HK-2 (cell line): ENCODE data around the gene MEGF6.
A peak's percentile ranks its signal among the peaks of the same experiment; 100 is the strongest.
"Not testable (repeated sequence)": the region's sequence is repeated elsewhere in the genome, so short reads cannot be mapped to it uniquely, and the experiment has no call there.

Experiments used
- DNase-seq: peaks from one replicate; pipeline ENCODE4 v3.0.0-alpha.2; 2018; ENCODE audit not compliant: unreplicated experiment

Gene MEGF6

DNA sequence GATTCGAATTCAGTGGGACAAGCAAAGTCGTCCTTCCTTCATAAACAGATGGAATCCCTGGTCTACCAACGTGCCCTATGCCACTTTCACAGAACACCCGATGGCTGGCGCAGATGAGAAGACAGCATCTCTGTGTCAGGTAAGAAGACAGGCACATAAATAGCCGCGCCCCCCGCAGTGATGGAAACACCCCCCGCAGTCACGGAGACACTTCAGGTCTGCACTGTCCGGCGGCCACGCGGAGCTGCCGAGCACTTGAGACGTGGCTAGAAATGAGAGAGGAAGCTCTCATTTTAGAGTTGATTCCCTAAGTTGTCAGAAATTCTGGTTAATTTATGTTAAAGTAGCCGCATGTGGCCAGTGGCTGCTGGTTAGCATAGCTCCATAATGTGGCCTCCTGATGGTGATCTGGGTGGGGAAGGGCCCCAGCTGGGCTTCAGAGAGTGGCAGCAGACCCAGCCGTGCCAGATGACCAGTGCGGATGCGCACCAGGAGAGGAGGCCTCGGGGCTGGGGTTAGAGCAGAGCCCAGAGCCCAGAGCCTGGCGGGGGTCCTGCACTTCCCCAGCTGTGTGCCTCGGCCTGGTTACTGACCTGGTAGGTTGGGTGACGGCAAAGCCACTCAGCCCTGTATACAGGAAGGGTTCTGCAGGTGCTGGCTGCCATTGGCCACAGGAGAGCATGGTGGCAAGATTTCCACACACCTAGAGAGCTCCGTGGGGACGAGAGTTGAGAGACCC, 16.4 kb upstream of the MEGF6 start:
- DNase-seq: no peak

GRCh38 chr1:3626025-3626424, 14.7 kb upstream of the MEGF6 start:
- no peak for DNase-seq

DNA sequence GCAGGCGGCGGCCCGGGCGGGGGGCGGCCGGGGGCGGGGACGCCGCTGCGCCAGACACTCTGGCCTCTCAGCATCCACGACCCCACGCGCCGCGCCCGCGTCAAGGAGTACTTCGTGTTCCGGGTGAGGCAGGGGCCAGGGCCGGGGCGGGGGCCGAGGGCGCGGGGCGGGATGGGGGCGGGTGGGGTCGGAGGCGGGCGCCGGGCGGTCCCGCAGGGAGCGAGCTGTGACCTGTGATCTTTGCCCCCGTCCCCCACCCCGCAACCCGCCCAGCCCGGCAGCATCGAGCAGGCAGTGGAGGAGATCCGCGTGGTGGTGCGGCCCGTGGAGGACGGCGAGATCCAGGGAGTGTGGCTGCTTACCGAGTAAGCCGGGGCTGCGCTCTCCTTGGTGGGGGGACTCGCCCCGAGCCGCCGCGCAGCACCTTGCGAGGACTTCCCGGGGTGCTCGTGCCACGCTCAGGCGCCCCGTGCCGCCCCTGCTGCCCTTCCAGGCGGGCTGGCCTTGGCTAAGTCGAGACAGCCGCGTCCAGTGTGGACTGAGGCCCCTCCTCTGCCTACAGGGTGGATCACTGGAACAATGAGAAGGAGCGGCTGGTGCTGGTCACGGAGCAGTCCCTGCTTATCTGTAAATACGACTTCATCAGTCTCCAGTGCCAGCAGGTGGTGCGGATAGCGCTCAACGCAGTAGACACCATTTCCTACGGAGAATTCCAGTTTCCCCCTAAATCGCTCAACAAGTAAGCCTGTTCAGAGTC, 14.0 kb upstream of the MEGF6 start:
- DNase-seq: no peak

DNA sequence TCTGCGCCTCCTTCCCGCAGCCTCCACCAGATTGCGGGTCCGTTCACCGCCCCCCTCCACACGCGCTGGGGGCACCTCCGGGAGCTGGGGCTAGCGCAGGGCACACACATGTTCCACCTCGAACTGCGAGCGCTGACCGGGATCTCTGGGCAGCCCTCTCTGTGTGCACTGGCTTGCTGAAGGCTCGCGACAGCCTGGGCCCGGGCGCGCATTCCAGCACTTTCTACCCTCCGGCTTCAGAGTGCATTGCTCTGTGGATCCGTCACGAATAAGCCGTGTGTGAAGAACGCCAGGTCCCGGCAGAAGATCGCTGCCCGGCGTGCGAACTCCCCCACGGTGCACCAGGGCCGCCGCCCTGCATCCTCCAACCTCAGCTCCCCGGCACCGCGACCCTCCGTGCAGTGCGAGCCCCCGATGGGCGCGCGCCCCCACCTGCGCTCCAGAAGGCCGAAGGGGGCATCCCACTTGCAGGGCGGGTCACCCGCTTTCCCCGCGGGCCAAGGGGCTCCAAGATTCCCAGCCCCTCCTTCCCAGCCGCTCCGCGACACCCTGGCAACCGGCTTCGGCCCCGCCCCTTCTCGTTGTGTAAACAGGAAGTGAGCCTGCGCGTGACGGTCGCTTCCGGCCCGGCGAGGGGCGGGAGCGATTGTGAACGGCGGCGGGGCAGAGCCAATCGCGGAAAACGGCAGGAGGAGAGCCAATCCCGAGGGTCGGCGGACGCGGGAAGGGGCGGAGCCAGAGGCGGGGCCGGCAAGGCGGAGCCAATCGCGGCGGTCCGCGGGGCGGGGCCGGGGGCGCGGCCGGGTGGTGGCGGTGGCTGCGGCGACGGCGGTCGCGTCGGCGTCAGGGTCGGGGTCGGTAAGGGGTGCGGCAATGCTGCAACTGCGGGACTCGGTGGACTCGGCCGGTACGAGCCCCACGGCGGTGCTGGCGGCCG, 13.2 kb upstream of the MEGF6 start, which contains the start of gene TPRG1L:
TPRG1L (plus strand) TSS at position 816 of the 937 bp plus-strand sequence; CDS start at position 874, 58 bp downstream.
- peak; percentile 98 for DNase-seq

DNA sequence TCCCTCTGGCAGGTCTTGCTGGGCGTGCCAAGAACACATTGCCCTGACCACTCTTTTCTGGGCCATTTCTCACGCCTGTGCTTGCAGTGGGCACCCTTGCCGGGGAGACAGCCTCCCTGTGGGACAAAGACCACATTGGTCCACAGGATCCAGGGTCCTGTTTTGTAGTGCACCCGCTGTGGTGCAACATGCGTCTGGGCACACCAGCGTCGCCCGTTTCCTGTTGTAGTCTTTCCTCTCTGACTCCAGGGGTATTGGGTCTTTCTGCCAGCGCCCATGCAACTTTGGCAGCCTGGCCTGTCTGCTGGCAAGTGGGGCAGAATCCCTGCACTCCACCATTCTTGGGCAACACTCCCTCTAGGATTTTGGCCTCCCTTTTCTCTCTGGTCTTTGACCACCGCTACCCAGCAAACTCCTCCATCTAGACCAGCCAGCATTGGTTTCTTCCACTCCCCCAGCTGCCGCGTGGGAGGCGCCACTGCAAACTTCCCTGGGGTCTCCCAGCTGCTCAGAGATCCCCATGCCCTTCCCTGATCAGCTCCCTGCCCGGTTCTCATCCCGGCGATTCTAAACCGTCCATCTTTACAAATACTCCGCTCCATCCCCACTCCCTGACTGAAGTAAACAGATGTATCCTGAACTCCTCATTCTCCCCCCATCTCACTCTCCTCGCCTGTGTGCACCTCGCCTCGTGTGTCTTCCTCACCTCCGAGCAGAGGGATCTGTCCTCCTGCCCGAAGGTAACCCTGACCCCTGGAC, 12.3 kb upstream of the MEGF6 start:
- DNase-seq: no peak

GRCh38 chr1:3622102-3622501, 10.8 kb upstream of the MEGF6 start:
- DNase-seq: not testable (repeated sequence)

- DNase-seq: peak; percentile 57
These were observed 9.9 kb upstream of the MEGF6 start for GRCh38 chr1:3621151-3621671.

GRCh38 chr1:3620708-3621107, 9.4 kb upstream of the MEGF6 start:
- no peak for DNase-seq

GRCh38 chr1:3618881-3619671, 7.8 kb upstream of the MEGF6 start:
- DNase-seq: peak; percentile 61

DNA sequence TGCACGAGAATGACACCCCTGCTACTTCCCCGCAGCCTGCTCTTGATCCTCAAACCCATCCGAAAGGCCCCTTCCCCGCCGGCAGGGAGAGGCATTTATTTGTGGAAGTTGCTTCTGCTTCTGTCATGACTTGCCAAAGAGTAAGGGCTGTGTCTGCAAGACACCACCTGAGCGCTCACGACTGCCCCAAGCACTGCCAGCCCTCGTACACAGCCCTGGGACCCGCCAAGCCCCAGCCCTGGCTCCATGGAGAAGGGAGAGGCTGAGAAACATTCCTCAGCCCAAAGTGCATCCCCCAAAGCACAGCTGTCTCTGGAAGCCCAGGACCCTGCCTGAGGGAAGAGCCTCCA, 7.2 kb upstream of the MEGF6 start:
- no peak for DNase-seq

- no peak for DNase-seq
These were observed 6.6 kb upstream of the MEGF6 start for GRCh38 chr1:3617806-3618345.

GRCh38 chr1:3616861-3617260, 5.6 kb upstream of the MEGF6 start:
- no peak for DNase-seq

DNA sequence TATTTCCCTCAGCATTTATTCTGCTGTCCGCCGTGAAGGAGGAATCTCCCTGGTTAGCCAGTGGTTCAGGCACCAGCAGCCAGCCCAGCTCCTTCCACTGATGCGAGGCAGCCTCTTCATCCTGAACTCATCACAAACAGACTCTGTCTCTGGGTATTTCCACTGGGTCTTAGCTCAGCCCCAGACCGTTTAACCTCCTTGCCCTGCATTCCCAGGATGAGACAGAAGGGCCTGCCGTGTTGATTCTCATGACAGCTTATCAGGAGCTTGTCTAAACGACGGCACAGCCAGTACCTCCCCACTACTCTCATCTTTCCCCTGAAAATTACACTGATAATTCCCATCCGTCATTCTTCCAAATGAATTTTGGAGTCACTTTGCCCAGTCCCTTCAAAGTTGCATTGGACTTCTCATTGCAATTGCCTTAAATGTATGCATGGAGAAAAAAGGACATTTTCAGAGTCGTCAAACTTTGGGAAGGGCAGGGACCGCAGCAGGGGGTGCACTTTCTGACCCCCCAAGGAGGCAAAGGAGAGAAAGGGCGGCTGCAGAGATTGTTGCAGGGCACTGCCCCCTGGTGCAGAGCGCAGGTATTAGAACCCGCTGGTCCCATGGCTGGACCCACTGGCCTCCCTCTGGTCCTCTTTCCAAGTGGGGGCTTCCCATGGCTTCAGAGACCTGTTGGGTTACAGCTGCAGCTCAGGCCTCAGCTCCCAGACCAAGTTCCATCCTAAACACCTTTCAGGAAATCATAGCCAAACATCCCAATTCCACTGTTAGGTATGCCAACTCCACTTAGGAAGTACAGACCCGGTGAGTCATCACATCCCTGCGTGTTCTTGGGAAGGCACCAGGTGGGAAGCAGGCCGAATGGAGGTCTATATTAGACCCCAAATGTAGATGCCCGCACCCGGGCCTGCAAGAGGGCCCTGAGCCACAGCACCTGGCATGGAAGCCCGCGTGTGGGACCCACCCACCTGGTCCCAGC, 3.7 kb upstream of the MEGF6 start:
- no peak for DNase-seq

- DNase-seq: no peak
These were observed 815 bp upstream of the MEGF6 start for GRCh38 chr1:3612123-3612522.

GRCh38 chr1:3610527-3611169, 660 bp downstream of the MEGF6 start:
- no peak for DNase-seq

- no peak for DNase-seq
These were observed 1.4 kb downstream of the MEGF6 start for GRCh38 chr1:3609769-3610526.

GRCh38 chr1:3609016-3609768, 2.1 kb downstream of the MEGF6 start:
- DNase-seq: no peak
